WTC11 (cell line): ENCODE measurements around the gene CACNA1C. TPM values are rescaled to one million over a fixed set of nuclear protein-coding genes. Genes with fewer than 3 reads are reported as not detected.

Source experiments
- ATAC-seq: fragments of 200-7000 bp; cut with Tn5 transposase; 2 replicates; pipeline ENCODE4 v1.10.0; 2021; ENCODE audit warnings: mild to moderate bottlenecking, moderate library complexity
- CTCF ChIA-PET: fragments of 300-600 bp; sonication (Branson Sonifier 250); formaldehyde crosslinking; loops from one replicate; lab custom pipeline; 2021; ENCODE audit warnings: antibody characterized with exemption; lab: Charles Lee
- POLR2A ChIA-PET: fragments of 350-600 bp; sonication (Branson Sonifier 250); formaldehyde crosslinking; loops from one replicate; lab custom pipeline; 2021; ENCODE audit warnings: antibody characterized with exemption; lab: Charles Lee
- DNase-seq: peaks from one replicate; pipeline ENCODE4 v3.0.0; 2021; ENCODE audit warnings: low spot score
- H3K27ac Mint-ChIP-seq: 2 replicates; pipeline ENCODE4 v1.8.0; 2021; ENCODE audit warnings: mixed read lengths
- H3K27me3 Mint-ChIP-seq: 2 replicates; pipeline ENCODE4 v1.8.0; 2021; ENCODE audit warnings: low read depth, mild to moderate bottlenecking, moderate library complexity, mixed read lengths
- H3K36me3 Mint-ChIP-seq: 2 replicates; pipeline ENCODE4 v1.8.0; 2021; ENCODE audit warnings: mixed read lengths
- H3K4me1 Mint-ChIP-seq: 2 replicates; pipeline ENCODE4 v1.8.0; 2022; ENCODE audit warnings: mixed read lengths
- H3K4me3 Mint-ChIP-seq: 2 replicates; pipeline ENCODE4 v1.8.0; 2021; ENCODE audit warnings: mild to moderate bottlenecking, moderate library complexity, mixed read lengths
- H3K9me3 Mint-ChIP-seq: 2 replicates; pipeline ENCODE4 v1.8.0; 2021; ENCODE audit warnings: mixed read lengths
- AFF4 ChIP-seq: sonication (generic); formaldehyde crosslinking; IDR thresholded peaks from 2 replicates; pipeline ENCODE4 v1.8.1; 2023; ENCODE audit warnings: mild to moderate bottlenecking, missing genetic modification reagents, borderline replicate concordance
- ELF4 ChIP-seq: sonication (generic); formaldehyde crosslinking; IDR thresholded peaks from 2 replicates; pipeline ENCODE4 v1.8.1; 2022; ENCODE audit warnings: low read depth, mild to moderate bottlenecking, moderate library complexity, missing genetic modification reagents
- FOXJ3 ChIP-seq: sonication (generic); formaldehyde crosslinking; IDR thresholded peaks from 2 replicates; pipeline ENCODE4 v1.9.0; 2021; ENCODE audit warnings: missing genetic modification reagents, mild to moderate bottlenecking, borderline replicate concordance
- GABPB1 ChIP-seq: sonication (generic); formaldehyde crosslinking; IDR thresholded peaks from 2 replicates; pipeline ENCODE4 v1.8.1; 2023; ENCODE audit warnings: mild to moderate bottlenecking, missing genetic modification reagents
- MYBL2 ChIP-seq: sonication (generic); formaldehyde crosslinking; IDR thresholded peaks from 2 replicates; pipeline ENCODE4 v1.8.1; 2023; ENCODE audit warnings: mild to moderate bottlenecking, moderate library complexity, missing genetic modification reagents
- NFE2L1 ChIP-seq: sonication (generic); formaldehyde crosslinking; IDR thresholded peaks from 2 replicates; pipeline ENCODE4 v1.8.1; 2023; ENCODE audit warnings: missing genetic modification reagents
- NFYB ChIP-seq: sonication (generic); formaldehyde crosslinking; conservative IDR thresholded peaks from 2 replicates; pipeline ENCODE4 v1.8.0; 2022; ENCODE audit warnings: low read depth, missing genetic modification reagents
- NR1H2 ChIP-seq: sonication (generic); formaldehyde crosslinking; IDR thresholded peaks from 2 replicates; pipeline ENCODE4 v1.9.0; 2021; ENCODE audit warnings: mild to moderate bottlenecking, moderate library complexity, missing genetic modification reagents
- SP1 ChIP-seq: sonication (generic); formaldehyde crosslinking; conservative IDR thresholded peaks from 2 replicates; pipeline ENCODE4 v1.8.1; 2022; ENCODE audit warnings: missing genetic modification reagents
- TEAD4 ChIP-seq: sonication (generic); formaldehyde crosslinking; IDR thresholded peaks from 2 replicates; pipeline ENCODE4 v1.8.0; 2022; ENCODE audit warnings: mild to moderate bottlenecking, missing genetic modification reagents
- ZNF138 ChIP-seq: sonication (generic); formaldehyde crosslinking; conservative IDR thresholded peaks from 2 replicates; pipeline ENCODE4 v1.8.1; 2022; ENCODE audit warnings: mild to moderate bottlenecking, moderate library complexity, missing genetic modification reagents
- ZNF232 ChIP-seq: sonication (generic); formaldehyde crosslinking; IDR thresholded peaks from 2 replicates; pipeline ENCODE4 v1.8.0; 2022; ENCODE audit warnings: mild to moderate bottlenecking, missing genetic modification reagents
- ZNF263 ChIP-seq: sonication (generic); formaldehyde crosslinking; IDR thresholded peaks from 2 replicates; pipeline ENCODE4 v1.8.1; 2022; ENCODE audit warnings: low read depth, mild to moderate bottlenecking, moderate library complexity, missing genetic modification reagents
- ZNF281 ChIP-seq: sonication (generic); formaldehyde crosslinking; IDR thresholded peaks from 2 replicates; pipeline ENCODE4 v1.8.0; 2023; ENCODE audit warnings: mild to moderate bottlenecking, missing genetic modification reagents
- ZNF317 ChIP-seq: sonication (generic); formaldehyde crosslinking; IDR thresholded peaks from 2 replicates; pipeline ENCODE4 v1.8.1; 2023; ENCODE audit warnings: low read depth, mild to moderate bottlenecking, moderate library complexity, missing genetic modification reagents, borderline replicate concordance
- total RNA-seq: library from RNA; stranded (reverse); gene quantifications from 3 replicates; pipeline ENCODE4 v1.2.3, GENCODE V29; 2021
- TF ChIP-seq, protein P1 (sequence below): sonication (generic); formaldehyde crosslinking; IDR thresholded peaks from 2 replicates; pipeline ENCODE4 v1.8.0; 2022; ENCODE audit warnings: mild to moderate bottlenecking, missing genetic modification reagents
- TF ChIP-seq, protein P2 (sequence below): fragments of 250-450 bp; sonication (Bioruptor Pico); IDR thresholded peaks from 2 replicates; pipeline ENCODE4 v1.9.0; 2021; ENCODE audit warnings: moderate library complexity, mild to moderate bottlenecking, inconsistent platforms, borderline replicate concordance
- TF ChIP-seq, protein P3 (sequence below): sonication (generic); formaldehyde crosslinking; IDR thresholded peaks from 2 replicates; pipeline ENCODE4 v1.8.1; 2022; ENCODE audit warnings: mild to moderate bottlenecking, missing genetic modification reagents, moderate library complexity, borderline replicate concordance
- TF ChIP-seq, protein P4 (sequence below): sonication (generic); formaldehyde crosslinking; IDR thresholded peaks from 2 replicates; pipeline ENCODE4 v1.8.1; 2023; ENCODE audit warnings: mild to moderate bottlenecking, missing genetic modification reagents, moderate library complexity
- TF ChIP-seq, protein P5 (sequence below): sonication (generic); formaldehyde crosslinking; IDR thresholded peaks from 2 replicates; pipeline ENCODE4 v1.8.1; 2022; ENCODE audit warnings: missing genetic modification reagents, borderline replicate concordance

CACNA1C gene
- total RNA-seq, 1 experiment from 2014 or later, result 1.7 TPM

- TF ChIP-seq GABPB1 (CRISPR knock-in tag) (no peak), TEAD4 (no peak)
- TF ChIP-seq, protein P1, sequence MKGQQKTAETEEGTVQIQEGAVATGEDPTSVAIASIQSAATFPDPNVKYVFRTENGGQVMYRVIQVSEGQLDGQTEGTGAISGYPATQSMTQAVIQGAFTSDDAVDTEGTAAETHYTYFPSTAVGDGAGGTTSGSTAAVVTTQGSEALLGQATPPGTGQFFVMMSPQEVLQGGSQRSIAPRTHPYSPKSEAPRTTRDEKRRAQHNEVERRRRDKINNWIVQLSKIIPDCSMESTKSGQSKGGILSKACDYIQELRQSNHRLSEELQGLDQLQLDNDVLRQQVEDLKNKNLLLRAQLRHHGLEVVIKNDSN (CRISPR knock-in tag), result no peak
Measured at GRCh38 chr12:2222691-2223090, 169.9 kb downstream of the CACNA1C start (continued).

DNA sequence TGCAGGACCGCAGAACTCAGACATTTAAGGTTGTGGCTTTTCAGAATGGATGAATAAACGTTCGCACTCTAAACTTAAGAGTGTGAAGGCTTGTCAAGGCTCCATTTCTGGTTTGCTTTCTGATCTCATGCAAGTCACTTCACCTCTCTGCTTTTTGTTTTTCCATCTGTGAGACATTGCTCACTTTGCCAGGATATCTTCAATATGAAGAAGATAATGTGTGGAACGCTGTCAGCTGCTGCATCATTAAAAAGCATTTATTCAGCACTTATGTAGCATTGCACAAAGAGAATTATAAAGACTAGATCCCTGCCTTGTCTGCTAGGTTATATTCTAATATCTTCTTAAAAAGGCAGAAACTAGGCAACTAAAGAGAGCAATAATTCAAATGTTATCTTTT is 172.2 kb downstream of the CACNA1C start:
- DNase-seq (no peak), ATAC-seq (no peak)
- Mint-ChIP-seq H3K4me3 (no peak overlapping the region), H3K4me1 (peaks cover 10% of the 10 kb centered on the region; the same call in 1 of the 2 replicates), H3K9me3 (no peaks in the 10 kb centered on the region), H3K27me3 (no peaks in the 10 kb centered on the region), H3K36me3 (no peaks in the 10 kb centered on the region), H3K27ac (no peak overlapping the region)
- CTCF ChIA-PET, result no interaction called here
- TF ChIP-seq NFE2L1 (CRISPR knock-in tag) (no peak), ZNF263 (CRISPR knock-in tag) (no peak), NR1H2 (CRISPR knock-in tag) (no peak), AFF4 (no peak), ZNF317 (CRISPR knock-in tag) (no peak), MYBL2 (CRISPR knock-in tag) (no peak), FOXJ3 (CRISPR knock-in tag) (no peak), ZNF138 (CRISPR knock-in tag) (no peak), GABPB1 (CRISPR knock-in tag) (no peak), SP1 (CRISPR knock-in tag) (no peak), NFYB (CRISPR knock-in tag) (no peak), ZNF232 (no peak), ELF4 (CRISPR knock-in tag) (no peak), ZNF281 (no peak)
- TF ChIP-seq, protein P2, sequence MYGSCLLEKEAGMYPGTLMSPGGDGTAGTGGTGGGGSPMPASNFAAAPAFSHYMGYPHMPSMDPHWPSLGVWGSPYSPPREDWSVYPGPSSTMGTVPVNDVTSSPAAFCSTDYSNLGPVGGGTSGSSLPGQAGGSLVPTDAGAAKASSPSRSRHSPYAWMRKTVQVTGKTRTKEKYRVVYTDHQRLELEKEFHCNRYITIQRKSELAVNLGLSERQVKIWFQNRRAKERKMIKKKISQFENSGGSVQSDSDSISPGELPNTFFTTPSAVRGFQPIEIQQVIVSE (CRISPR knock-in tag), result no peak
- TF ChIP-seq, protein P3, sequence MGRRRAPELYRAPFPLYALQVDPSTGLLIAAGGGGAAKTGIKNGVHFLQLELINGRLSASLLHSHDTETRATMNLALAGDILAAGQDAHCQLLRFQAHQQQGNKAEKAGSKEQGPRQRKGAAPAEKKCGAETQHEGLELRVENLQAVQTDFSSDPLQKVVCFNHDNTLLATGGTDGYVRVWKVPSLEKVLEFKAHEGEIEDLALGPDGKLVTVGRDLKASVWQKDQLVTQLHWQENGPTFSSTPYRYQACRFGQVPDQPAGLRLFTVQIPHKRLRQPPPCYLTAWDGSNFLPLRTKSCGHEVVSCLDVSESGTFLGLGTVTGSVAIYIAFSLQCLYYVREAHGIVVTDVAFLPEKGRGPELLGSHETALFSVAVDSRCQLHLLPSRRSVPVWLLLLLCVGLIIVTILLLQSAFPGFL (CRISPR knock-in tag), result no peak
- TF ChIP-seq, protein P4, sequence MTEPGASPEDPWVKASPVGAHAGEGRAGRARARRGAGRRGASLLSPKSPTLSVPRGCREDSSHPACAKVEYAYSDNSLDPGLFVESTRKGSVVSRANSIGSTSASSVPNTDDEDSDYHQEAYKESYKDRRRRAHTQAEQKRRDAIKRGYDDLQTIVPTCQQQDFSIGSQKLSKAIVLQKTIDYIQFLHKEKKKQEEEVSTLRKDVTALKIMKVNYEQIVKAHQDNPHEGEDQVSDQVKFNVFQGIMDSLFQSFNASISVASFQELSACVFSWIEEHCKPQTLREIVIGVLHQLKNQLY (CRISPR knock-in tag), result no peak
- TF ChIP-seq, protein P5, sequence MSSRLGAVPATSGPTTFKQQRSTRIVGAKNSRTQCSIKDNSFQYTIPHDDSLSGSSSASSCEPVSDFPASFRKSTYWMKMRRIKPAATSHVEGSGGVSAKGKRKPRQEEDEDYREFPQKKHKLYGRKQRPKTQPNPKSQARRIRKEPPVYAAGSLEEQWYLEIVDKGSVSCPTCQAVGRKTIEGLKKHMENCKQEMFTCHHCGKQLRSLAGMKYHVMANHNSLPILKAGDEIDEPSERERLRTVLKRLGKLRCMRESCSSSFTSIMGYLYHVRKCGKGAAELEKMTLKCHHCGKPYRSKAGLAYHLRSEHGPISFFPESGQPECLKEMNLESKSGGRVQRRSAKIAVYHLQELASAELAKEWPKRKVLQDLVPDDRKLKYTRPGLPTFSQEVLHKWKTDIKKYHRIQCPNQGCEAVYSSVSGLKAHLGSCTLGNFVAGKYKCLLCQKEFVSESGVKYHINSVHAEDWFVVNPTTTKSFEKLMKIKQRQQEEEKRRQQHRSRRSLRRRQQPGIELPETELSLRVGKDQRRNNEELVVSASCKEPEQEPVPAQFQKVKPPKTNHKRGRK (CRISPR knock-in tag), result no peak
- POLR2A ChIA-PET, result no interaction called here
